ENCODE data around the gene TBC1D32.
"Not testable (repeated sequence)": the region's sequence is repeated elsewhere in the genome, so short reads cannot be mapped to it uniquely, and the experiment has no call there.

The TBC1D32 gene

GRCh38 chr6:121302882-121303281 is 31.4 kb downstream of the TBC1D32 start:
- no peak for DNase-seq (ENCODE audit: low read depth)
- no peak overlapping the region for H3K4me3 ChIP-seq (ENCODE audit: low read length)
- no peak for TF ChIP-seq CTCF (IDR thresholded peaks at IDR 0.05; ENCODE audit: insufficient read depth, low read depth, low read length, missing control alignments)

GRCh38 chr6:121301156-121301555 is 33.1 kb downstream of the TBC1D32 start:
- not testable (repeated sequence) for DNase-seq (ENCODE audit: low read depth); H3K4me3 ChIP-seq (ENCODE audit: low read length)

GRCh38 chr6:121297694-121298093 is 36.6 kb downstream of the TBC1D32 start:
- DNase-seq (ENCODE audit: low read depth): no peak
- no peak for TF ChIP-seq CTCF (IDR thresholded peaks at IDR 0.05; ENCODE audit: insufficient read depth, low read depth, low read length, missing control alignments)
- no peak overlapping the region for H3K4me3 ChIP-seq (ENCODE audit: low read length)

- no peak for TF ChIP-seq CTCF (IDR thresholded peaks at IDR 0.05; ENCODE audit: insufficient read depth, low read depth, low read length, missing control alignments)
- DNase-seq (ENCODE audit: low read depth): no peak
- H3K4me3 ChIP-seq (ENCODE audit: low read length): no peak overlapping the region
Measured at GRCh38 chr6:121285041-121285440, 49.2 kb downstream of the TBC1D32 start.

- TF ChIP-seq CTCF (IDR thresholded peaks at IDR 0.05; ENCODE audit: insufficient read depth, low read depth, low read length, missing control alignments): no peak
- no peak for DNase-seq (ENCODE audit: low read depth)
- H3K4me3 ChIP-seq (ENCODE audit: low read length): no peak overlapping the region
Measured at GRCh38 chr6:121274666-121275295, 59.5 kb downstream of the TBC1D32 start.

DNA sequence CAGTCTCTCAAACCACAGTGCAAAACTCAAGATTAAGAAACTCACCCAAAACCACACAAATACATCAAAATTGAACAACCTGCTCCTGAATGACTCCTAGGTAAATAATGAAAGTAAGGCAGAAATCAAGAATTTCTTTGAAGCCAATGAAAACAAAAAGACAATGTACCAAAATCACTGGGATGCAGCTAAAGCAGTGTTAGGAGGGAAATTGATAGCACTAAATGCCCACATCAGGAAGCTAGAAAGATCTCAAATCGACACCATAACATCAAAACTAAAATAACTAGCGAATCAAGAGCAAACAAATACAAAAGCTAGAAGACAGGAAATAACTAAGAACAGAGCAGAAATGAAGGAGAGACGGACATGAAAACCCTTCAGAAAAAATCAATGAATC is 70.5 kb downstream of the TBC1D32 start:
- no peak for TF ChIP-seq CTCF (IDR thresholded peaks at IDR 0.05; ENCODE audit: insufficient read depth, low read depth, low read length, missing control alignments)
- H3K4me3 ChIP-seq (ENCODE audit: low read length): no peak overlapping the region
- no peak for DNase-seq (ENCODE audit: low read depth)

DNA sequence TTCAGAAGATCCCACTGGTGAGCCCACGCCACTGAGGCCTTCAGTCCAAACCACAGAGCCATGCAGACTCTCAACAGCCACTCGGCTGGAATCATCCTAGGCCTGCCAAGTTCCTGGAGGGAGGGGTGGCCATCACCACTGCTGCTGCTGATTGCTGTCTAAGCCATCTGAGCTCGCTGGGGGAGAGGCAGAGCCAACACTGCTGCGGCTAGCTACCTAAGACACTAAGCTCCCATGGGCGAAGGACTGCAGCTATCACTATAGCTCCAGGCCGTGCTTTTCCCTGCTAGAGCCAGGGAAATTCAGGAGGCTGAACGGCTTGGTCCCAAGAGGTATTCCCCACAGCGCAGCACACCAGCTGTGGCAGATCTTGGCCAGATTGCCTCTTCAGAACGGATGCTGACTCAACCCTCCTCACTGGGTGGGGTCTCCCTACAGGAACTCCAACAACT is 73.6 kb downstream of the TBC1D32 start:
- DNase-seq (ENCODE audit: low read depth): peak; percentile 7
- TF ChIP-seq CTCF (IDR thresholded peaks at IDR 0.05; ENCODE audit: insufficient read depth, low read depth, low read length, missing control alignments): no peak
- no peak overlapping the region for H3K4me3 ChIP-seq (ENCODE audit: low read length)
